Right cardiac atrium (tissue), 5 donors: ENCODE data around the gene COQ7. TPM values are rescaled to one million over a fixed set of nuclear protein-coding genes. Genes with fewer than 3 reads are reported as not detected.

Experiments
- ATAC-seq, 2 donors: fragments of 200-7000 bp; cut with Tn5 transposase; one replicate each; pipeline versions ENCODE4 v1.8.0 to v1.9.1; 2020; ENCODE audit warnings: moderate library complexity in 2 of 2, mild to moderate bottlenecking in 1 of 2
- DNase-seq, 3 donors: peaks; one replicate each; pipeline ENCODE4 v3.0.0-alpha.2; 2020
- H3K27ac ChIP-seq: one replicate; pipeline ENCODE4 v1.5.1; 2013; ENCODE audit warnings: mild to moderate bottlenecking, low read length, control low read depth, moderate library complexity
- H3K27me3 ChIP-seq: one replicate; pipeline ENCODE4 v1.6.1; 2013; ENCODE audit not compliant: control insufficient read depth, insufficient read depth
- H3K4me1 ChIP-seq: one replicate; pipeline ENCODE4 v1.6.1; 2013; ENCODE audit warnings: low read length; ENCODE audit not compliant: control insufficient read depth, insufficient read depth
- H3K4me3 ChIP-seq: one replicate; pipeline ENCODE4 v1.5.1; 2013; ENCODE audit warnings: low read length, control low read depth
- H3K9me3 ChIP-seq: one replicate; pipeline ENCODE4 v1.6.1; 2013; ENCODE audit warnings: low read length; ENCODE audit not compliant: control insufficient read depth
- WGBS: extraction: QIAGEN DNeasy Blood & Tissue Kit; methylation state at CpG from one replicate; pipeline ENCODE4 v1.1.7; 2013; 5-methylcytosine and 5-hydroxymethylcytosine counted together
- intact Hi-C, 4 donors: fragments of 100-400 bp; cut with DNase I; formaldehyde crosslinking; loops; one replicate each; pipeline versions ENCODE4 v1.11.0 to v1.14.0; 2022 to 2023
- long read RNA-seq, 4 donors: library from polyadenylated mRNA; unstranded; transcript quantifications; one replicate each; pipeline ENCODE4 v2.0.0, GENCODE V29; 2020 to 2021
- polyA plus RNA-seq: library from polyadenylated mRNA; stranded (reverse); fragments of 200-250 nt; gene quantifications from one replicate; pipeline ENCODE4 v1.2.3, GENCODE V29; 2013
- total RNA-seq, 4 donors: library from RNA; stranded (reverse); fragmentation: NEBNext Ultra II Directional; extraction: Animal tissue kit (Norgen Biotek cat#: 25700); gene quantifications; one replicate each; pipeline ENCODE4 v1.2.1, GENCODE V29; 2021
- donor health status: healthy with polysubstance abuse.
- donor health status: DM: no; HTN: yes; CAD: no.
- donor health status: DM: no; HTN: no; CAD: no.
- donor health status: DM: no; HTN: yes; CAD: no; lungs with severe emphysema.
- donor health status: DM: yes; HTN: yes; CAD: no.

COQ7 gene
- 10 to 100 TPM; 32.1 to 36.5 (median 33.8) TPM for total RNA-seq
- 28.7 TPM for polyA plus RNA-seq
- long read RNA-seq, donor 1, transcript COQ7-201 (6 exons, 2,657 nt), result major isoform, 17 of 34 reads
- long read RNA-seq, donor 1, partial matches to known transcripts, result 3 of 34 reads
- long read RNA-seq, donor 1, other reads (novel, unspliced or antisense), result 13 of 34 reads
- long read RNA-seq, donor 2, transcript COQ7-201 (6 exons, 2,657 nt), result major isoform, 13 of 15 reads
- long read RNA-seq, donor 2, partial matches to known transcripts, result 0 of 15 reads
- long read RNA-seq, donor 2, other reads (novel, unspliced or antisense), result 1 of 15 reads
- long read RNA-seq, donor 3, transcript COQ7-201 (6 exons, 2,657 nt), result major isoform, 57 of 82 reads
- long read RNA-seq, donor 3, partial matches to known transcripts, result 7 of 82 reads
- long read RNA-seq, donor 3, other reads (novel, unspliced or antisense), result 17 of 82 reads
- long read RNA-seq, donor 4, transcript COQ7-201 (6 exons, 2,657 nt), result major isoform, 8 of 10 reads
- long read RNA-seq, donor 4, partial matches to known transcripts, result 0 of 10 reads
- long read RNA-seq, donor 4, other reads (novel, unspliced or antisense), result 1 of 10 reads

DNA sequence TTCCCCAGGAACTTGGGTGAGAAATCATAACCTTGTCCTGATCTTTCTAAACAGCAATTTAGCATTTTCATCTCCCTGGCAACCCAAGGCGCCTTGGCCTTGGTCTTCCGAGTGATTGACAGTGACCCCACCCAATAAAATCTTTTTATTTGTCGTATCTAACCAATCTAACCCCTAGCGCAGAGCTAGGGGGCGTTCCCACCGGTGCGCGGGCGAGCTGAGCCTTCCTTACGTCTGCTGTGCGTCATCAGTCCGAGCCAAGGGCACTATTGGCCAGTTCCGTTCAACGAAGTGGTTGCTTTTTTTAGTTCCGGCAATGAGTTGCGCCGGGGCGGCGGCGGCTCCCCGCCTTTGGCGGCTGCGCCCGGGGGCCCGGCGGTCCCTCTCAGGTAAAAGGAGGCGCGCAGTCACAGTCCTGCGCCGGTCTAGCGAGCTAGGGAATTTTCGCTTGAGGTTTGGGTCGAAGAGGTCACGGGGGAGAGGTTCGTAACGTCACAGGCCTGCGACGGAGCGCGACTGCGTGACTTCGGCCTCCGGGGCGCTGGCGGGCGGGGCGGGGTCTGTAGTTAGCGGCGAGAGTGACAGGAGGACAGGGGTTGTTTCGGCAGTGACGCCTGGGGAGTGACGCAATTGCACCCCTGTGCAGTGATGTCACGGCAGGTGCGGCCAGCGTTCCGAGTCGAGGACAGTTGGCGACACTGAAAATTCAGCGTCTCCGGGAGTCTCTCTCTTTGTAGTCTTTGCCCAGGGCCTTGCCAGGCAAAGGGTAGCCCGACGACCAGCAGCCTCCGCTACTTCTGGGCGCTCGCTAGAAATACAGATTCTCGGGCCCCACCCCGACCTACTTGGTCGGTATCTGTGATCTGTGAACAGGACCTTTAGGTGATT, at the start of gene COQ7:
Gene COQ7, plus strand, starts transcription at position 266 of the 888 bp plus-strand sequence. Its CDS starts 51 bp downstream, at position 317.
- H3K9me3 ChIP-seq, result no peaks in the 10 kb centered on the region
- WGBS, result under 1% methylated on average over 68 of the region's 68 CpGs
- ATAC-seq, result peak; percentile 98 to 99

DNA sequence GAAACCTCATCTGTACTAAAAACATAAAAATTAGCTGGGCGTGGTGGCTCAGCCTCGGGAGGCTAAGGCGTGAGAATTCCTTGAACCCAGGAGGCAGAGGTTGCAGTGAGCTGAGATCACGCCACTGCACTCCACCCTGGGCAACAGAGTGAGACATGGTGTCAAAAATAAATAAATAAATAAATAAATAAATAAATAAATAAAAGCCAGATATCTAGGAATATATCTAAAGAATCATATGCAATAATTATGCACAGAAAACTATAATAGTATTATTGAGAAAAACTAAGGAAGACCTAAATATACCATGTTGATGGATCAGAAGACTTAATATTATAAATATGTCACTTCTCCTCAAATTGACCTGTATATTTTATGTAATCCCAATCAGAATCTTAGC, 46.7 kb upstream of the COQ7 start:
- Histone ChIP-seq H3K9me3 (no peaks in the 10 kb centered on the region), H3K4me1 (no peaks in the 10 kb centered on the region), H3K27ac (no peak overlapping the region), H3K27me3 (no peaks in the 10 kb centered on the region), H3K4me3 (no peak overlapping the region)
- intact Hi-C loops, result no loop called here
- WGBS, result 92% methylated on average over 4 of the region's 4 CpGs
- DNase-seq (no peak), ATAC-seq (no peak)

More for the DNA sequence above, at the start of gene COQ7:
- peak; percentile 99 for DNase-seq
- no peaks in the 10 kb centered on the region for H3K27me3 ChIP-seq
- intact Hi-C loops, result loop anchor here in 1 of 4 donors (5.0 to 10.0 kb wide), 2 partner anchors 85 to 263 kb away; partner anchors contain the start of genes ARL6IP1 and TMC7
- peak within 1 kb of the TSS; percentile 97 for H3K27ac ChIP-seq
- peak within 1 kb of the TSS; percentile 65 for H3K4me3 ChIP-seq
- H3K4me1 ChIP-seq, result no peaks in the 10 kb centered on the region

DNA sequence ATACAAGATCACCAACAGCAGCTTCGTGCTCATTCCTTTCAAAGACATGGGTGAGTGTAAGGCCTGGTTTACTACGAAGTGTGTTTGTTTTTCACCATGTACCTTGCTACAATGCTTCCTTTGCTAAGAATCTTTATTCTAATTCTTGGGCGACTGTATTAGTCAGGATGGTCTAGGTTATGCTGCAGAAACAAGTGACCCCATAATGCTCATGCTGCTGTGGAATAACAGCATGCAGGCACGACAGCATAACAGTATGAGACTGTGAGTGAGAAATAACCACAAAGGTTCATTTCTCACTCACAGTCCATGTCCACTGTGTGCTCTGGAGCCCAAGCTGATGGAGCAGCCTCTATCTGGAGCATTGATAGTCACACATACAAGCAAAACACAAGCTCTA, 45.7 kb upstream of the COQ7 start:
- DNase-seq (no peak), ATAC-seq (no peak)
- no peaks in the 10 kb centered on the region for H3K4me1 ChIP-seq
- H3K27ac ChIP-seq, result no peak overlapping the region
- intact Hi-C loops, result no loop called here
- no peaks in the 10 kb centered on the region for H3K27me3 ChIP-seq
- H3K9me3 ChIP-seq, result no peaks in the 10 kb centered on the region
- H3K4me3 ChIP-seq, result no peak overlapping the region
- 90% methylated on average over 4 of the region's 4 CpGs for WGBS

DNA sequence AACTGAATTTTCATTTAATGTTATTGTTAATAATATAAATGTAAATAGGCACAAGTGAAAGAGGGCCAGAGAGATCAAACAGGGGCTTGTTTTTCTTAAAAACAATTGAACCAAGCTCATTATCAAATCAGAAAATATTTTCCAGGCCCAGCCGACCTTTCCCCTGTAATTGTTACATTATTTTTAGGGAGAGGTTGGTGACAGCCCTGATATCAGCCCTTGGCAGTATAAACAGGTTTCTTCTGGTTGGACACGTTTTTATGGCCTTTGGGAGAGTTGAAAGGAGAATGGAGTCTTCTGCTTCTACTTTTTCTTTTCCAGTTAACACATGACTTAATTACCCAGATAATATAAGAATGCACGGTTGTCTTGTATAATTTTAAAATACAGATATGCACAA, 40.0 kb upstream of the COQ7 start:
- Histone ChIP-seq H3K4me3 (no peak overlapping the region), H3K27ac (no peak overlapping the region), H3K27me3 (no peaks in the 10 kb centered on the region), H3K4me1 (no peaks in the 10 kb centered on the region), H3K9me3 (no peaks in the 10 kb centered on the region)
- ATAC-seq (peak in 1 of 2 donors; percentile 33), DNase-seq (no peak)
- intact Hi-C loops, result no loop called here
- 26% methylated on average over 3 of the region's 3 CpGs for WGBS

DNA sequence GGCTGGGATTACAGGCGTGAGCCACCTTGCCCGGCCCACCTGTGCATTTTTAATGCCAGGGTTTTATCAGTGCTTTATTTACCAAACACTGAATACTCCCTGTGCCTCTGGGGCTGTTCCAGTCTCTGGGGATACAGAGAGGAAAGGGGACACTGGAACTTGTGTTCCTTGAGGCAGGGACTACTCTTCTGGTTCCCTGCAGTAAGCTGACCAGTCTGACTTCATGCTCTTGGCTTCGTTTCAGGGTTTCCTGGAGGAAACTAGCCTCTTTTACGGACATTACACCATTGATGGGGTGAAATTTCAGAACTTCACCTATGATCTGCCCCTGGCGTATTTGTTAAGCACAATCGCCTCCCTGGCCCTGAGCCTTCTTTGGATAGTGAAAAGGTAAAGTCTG, 37.4 kb upstream of the COQ7 start:
- DNase-seq (no peak), ATAC-seq (peak in 1 of 2 donors; percentile 52)
- 56% methylated on average over 6 of the region's 6 CpGs for WGBS
- Histone ChIP-seq H3K4me3 (no peak overlapping the region), H3K27me3 (no peaks in the 10 kb centered on the region), H3K27ac (no peak overlapping the region), H3K4me1 (no peaks in the 10 kb centered on the region), H3K9me3 (no peaks in the 10 kb centered on the region)
- intact Hi-C loops, result no loop called here

DNA sequence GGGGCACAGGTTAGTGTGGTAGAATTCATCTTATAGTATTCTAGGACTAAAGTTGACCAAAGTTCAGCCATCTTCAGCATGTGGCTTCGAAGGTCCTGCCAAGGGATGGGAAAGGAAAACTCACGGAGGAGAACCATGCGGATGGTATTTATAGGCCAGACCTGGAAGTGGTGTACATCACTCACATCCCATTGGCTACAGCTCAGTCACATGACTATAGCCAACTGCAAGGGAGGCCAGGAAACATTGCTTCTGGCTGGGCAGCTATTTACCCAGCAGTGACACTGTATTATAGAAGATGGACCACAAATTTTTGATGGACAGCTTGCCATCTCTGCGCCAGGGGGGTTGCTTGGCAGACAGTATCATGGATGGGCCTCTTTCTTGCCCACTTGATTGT, 35.7 kb upstream of the COQ7 start:
- H3K4me3 ChIP-seq, result no peak overlapping the region
- 70% methylated on average over 4 of the region's 4 CpGs for whole genome bisulfite sequencing
- H3K27ac ChIP-seq, result no peak overlapping the region
- DNase-seq, result no peak
- H3K9me3 ChIP-seq, result no peaks in the 10 kb centered on the region
- no peaks in the 10 kb centered on the region for H3K4me1 ChIP-seq
- no peak for ATAC-seq
- intact Hi-C loops, result no loop called here
- no peaks in the 10 kb centered on the region for H3K27me3 ChIP-seq

DNA sequence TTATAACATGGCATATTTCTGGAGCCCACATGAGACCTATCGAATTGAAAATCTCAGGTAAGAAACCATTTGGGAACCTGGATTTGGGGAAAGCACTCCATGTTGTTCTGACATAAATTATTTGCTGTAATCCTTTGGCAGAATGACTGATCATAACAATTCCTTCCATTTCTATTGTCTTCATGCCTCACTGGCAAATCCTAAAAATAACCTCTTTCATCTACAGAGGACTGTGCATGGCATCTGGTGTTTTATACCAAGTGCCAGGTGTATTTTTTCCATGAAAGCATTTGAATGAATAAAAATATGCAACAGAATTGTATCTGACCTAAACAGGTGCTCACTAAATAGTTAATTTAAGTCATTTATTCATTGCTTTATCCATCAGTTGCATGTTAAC, 33.7 kb upstream of the COQ7 start:
- H3K4me3 ChIP-seq, result no peak overlapping the region
- no peaks in the 10 kb centered on the region for H3K27me3 ChIP-seq
- no peaks in the 10 kb centered on the region for H3K4me1 ChIP-seq
- intact Hi-C loops, result no loop called here
- ATAC-seq (no peak), DNase-seq (no peak)
- H3K27ac ChIP-seq, result no peak overlapping the region
- no peaks in the 10 kb centered on the region for H3K9me3 ChIP-seq
- 91% methylated on average over 1 of the region's 1 CpG for WGBS

DNA sequence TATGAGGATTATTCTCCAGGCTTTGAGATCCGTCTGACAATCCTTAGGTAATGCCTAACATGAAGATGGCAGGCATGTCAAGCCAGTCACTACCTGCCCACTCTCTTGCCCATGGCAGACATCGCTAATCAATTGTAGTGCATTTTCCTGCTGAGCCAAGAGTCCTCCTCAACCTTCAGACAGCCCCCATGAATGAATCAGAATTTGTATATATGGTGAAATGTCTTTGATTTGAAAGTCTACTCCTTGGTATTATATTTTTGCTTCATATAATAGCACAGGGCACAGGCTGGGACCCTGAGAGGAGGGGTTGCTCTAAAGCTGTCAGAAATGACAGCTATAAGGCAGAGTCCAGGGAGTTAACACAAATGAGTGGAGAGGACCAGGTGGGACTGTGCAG, 27.0 kb upstream of the COQ7 start:
- no peaks in the 10 kb centered on the region for H3K27me3 ChIP-seq
- H3K4me1 ChIP-seq, result no peaks in the 10 kb centered on the region
- H3K4me3 ChIP-seq, result no peak overlapping the region
- WGBS, result 90% methylated on average over 2 of the region's 2 CpGs
- ATAC-seq (no peak), DNase-seq (no peak)
- intact Hi-C loops, result no loop called here
- no peak overlapping the region for H3K27ac ChIP-seq
- no peaks in the 10 kb centered on the region for H3K9me3 ChIP-seq

DNA sequence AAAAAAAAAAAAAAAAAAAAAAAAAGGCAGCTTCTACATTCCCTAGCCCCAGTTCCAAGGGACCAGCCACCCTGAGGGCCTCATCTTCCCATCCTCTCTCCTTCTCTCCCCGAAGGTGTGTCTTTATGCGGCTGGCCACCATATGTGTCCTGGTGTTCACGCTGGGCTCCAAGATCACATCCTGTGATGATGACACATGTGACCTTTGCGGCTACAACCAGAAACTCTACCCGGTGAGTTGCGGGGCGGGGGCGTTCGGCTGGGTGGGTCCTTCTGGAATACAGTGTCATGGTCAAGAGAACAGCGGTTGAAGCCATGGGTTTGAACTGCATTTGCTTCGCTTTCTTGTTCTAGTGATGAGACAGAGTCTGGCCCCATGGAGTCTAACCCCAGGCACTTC, 22.6 kb upstream of the COQ7 start:
- 92% methylated on average over 11 of the region's 11 CpGs for WGBS
- no peaks in the 10 kb centered on the region for H3K27me3 ChIP-seq

DNA sequence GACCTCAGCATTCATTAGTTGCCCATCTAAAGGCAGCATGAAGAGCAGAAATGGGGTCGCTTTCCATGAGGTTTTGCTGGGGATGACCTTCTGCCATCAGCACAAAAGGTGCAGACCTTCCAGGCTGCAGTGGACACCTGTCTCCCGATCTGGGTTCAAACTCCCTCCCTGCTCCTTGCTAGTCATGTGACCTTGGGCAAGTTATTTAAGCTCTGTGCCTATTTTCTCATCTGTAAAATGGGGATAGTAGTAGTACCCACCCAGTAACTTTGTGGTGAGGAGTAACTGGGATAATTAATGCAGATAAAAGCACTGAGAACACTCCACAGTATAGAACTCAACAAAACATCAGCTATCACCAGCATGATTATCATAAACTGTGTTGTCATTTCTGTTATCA, 21.4 kb upstream of the COQ7 start:
- no peaks in the 10 kb centered on the region for H3K9me3 ChIP-seq
- H3K27me3 ChIP-seq, result no peaks in the 10 kb centered on the region
- no peaks in the 10 kb centered on the region for H3K4me1 ChIP-seq
- no peak overlapping the region for H3K27ac ChIP-seq
- no peak overlapping the region for H3K4me3 ChIP-seq
- DNase-seq, result no peak
- 93% methylated on average over 2 of the region's 2 CpGs for WGBS
- ATAC-seq, result no peak
- intact Hi-C loops, result no loop called here

More for the DNA sequence above, 22.6 kb upstream of the COQ7 start:
- no peaks in the 10 kb centered on the region for H3K4me1 ChIP-seq
- ATAC-seq, result no peak
- no peak for DNase-seq
- no peaks in the 10 kb centered on the region for H3K9me3 ChIP-seq
- intact Hi-C loops, result no loop called here
- no peak overlapping the region for H3K4me3 ChIP-seq
- H3K27ac ChIP-seq, result no peak overlapping the region

DNA sequence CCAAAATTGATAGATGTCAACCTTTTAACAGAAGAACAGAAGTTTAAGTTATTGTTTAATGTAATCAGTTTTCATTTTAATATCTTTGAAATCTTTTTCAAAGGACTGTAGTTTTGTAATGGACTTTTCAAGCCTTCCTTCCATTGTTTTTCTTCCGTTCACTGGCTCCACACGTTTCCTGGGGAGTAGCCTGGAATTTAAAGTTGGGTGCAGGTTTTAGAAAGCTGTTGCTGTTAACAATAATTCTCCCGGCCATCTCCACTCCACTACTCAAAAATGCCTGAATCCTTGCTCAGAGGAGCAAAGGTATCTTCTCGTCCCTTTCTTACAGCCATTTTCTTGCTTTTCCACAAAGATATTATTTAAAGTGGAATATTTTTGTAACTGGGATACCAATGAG, 4.7 kb upstream of the COQ7 start:
- no peak overlapping the region for H3K27ac ChIP-seq

More for the DNA sequence above, 4.7 kb upstream of the COQ7 start:
- 53% methylated on average over 4 of the region's 4 CpGs for WGBS
- Histone ChIP-seq H3K4me3 (no peak overlapping the region), H3K9me3 (no peaks in the 10 kb centered on the region), H3K27me3 (no peaks in the 10 kb centered on the region), H3K4me1 (no peaks in the 10 kb centered on the region)
- DNase-seq (no peak), ATAC-seq (no peak)
- intact Hi-C loops, result loop anchor here in 1 of 4 donors (10.0 kb wide), 1 partner anchor 258 kb away; the partner anchor contains the start of gene ARL6IP1
